Stomach smooth muscle (tissue), 2 donors: ENCODE results near the gene SMIM14.
"Not testable (repeated sequence)": the region's sequence is repeated elsewhere in the genome, so short reads cannot be mapped to it uniquely, and the experiment has no call there.

Experiments used
- H3K27ac ChIP-seq: one replicate; pipeline ENCODE4 v1.7.0; 2013; ENCODE audit warnings: mild to moderate bottlenecking, low read length, inconsistent platforms
- H3K27me3 ChIP-seq, 2 donors: one replicate each; pipeline ENCODE4 v1.7.0; 2013; ENCODE audit warnings: low read length in 2 of 2; ENCODE audit not compliant: insufficient read depth in 2 of 2, control insufficient read depth in 1 of 2
- H3K36me3 ChIP-seq, 2 donors: one replicate each; pipeline ENCODE4 v1.7.0; 2013; ENCODE audit warnings: low read length in 2 of 2; ENCODE audit not compliant: control insufficient read depth in 2 of 2, insufficient read depth in 2 of 2
- H3K4me1 ChIP-seq: one replicate; pipeline ENCODE4 v1.7.0; 2013; ENCODE audit warnings: low read length; ENCODE audit not compliant: control insufficient read depth, insufficient read depth
- H3K4me3 ChIP-seq, 2 donors: one replicate each; pipeline ENCODE4 v1.7.0; 2013; ENCODE audit warnings: low read length in 2 of 2
- H3K9ac ChIP-seq, 2 donors: one replicate each; pipeline ENCODE4 v1.7.0; 2013; ENCODE audit warnings: low read length in 2 of 2, mild to moderate bottlenecking in 1 of 2
- H3K9me3 ChIP-seq, 2 donors: one replicate each; pipeline ENCODE4 v1.7.0; 2013; ENCODE audit warnings: low read length in 2 of 2; ENCODE audit not compliant: control insufficient read depth in 2 of 2
- donor health status: healthy.
- donor health status: Pancreatic carcinoma.

The SMIM14 gene

DNA sequence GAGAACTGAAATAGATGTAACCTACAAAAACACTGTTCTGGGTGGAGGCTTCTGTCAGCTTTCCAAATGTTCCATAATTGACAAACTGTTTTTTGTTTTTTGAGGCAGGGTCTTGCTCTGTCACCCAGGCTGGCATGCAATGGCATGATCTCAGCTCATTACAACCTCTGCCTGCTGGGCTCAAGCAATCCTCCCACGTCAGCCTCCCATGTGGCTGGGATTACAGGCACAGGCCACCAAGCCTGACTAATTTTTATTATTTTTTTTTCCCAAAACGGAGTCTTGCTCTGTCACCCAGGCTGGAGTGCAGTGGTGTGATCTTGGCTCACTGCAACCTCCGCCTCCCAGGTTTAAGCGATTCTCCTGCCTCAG is 136.0 kb downstream of the SMIM14 start:
- H3K4me1 ChIP-seq, H3K4me3 ChIP-seq, H3K9ac ChIP-seq, H3K9me3 ChIP-seq, H3K27ac ChIP-seq, H3K27me3 ChIP-seq: not testable (repeated sequence)
- peaks cover 30 to 37% of the 10 kb centered on the region in 2 donors for H3K36me3 ChIP-seq

DNA sequence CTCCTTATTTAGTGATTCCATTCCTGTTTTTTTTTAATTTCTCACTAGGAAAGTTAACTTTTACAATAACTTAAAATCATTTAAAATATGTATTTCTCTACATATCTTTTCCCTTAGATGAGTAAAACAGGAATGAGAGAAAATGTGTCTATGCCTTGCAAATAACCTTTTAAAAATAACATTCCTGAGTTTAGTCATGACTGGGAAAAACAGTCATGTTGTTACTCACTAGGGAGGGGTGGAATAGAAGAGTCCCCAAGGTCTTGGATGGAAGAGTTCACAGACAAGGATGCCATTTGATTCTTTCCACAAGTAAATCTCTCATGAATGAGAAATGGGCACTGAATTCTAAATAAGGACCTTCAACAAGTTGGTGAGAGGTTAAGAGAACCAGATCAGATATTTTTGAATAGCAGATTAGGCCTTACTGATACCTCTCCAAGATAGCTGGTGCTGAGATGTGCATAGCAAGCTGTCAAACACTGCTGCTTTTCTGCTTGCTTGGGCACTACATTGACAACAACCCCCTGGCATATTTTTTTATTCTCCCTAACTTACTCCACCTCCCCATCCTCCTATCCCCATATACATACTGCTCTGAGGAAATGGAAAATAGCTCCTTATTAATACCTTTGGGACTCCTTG is 136.5 kb downstream of the SMIM14 start:
- Histone ChIP-seq H3K27ac (no peak overlapping the region), H3K36me3 (peaks cover 27 to 34% of the 10 kb centered on the region in 2 donors)

DNA sequence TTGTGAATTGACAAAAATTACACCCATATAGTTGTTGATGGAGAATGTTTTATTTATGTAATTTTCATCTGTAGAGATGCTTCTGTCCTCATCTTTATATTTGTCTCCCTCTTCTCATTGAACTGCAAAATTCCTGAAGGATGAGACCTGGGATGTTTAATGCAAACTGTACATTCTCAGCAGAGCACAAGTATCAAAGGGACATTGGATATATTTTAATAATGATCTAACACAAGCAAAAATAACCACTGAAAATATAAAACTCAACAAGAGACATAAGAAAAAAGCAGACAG is 140.0 kb downstream of the SMIM14 start:
- Histone ChIP-seq H3K36me3 (peaks cover 14 to 17% of the 10 kb centered on the region in 2 donors), H3K4me1 (no peaks in the 10 kb centered on the region)

More for the DNA sequence above, 136.5 kb downstream of the SMIM14 start:
- Histone ChIP-seq H3K27me3 (no peaks in the 10 kb centered on the region), H3K9me3 (no peaks in the 10 kb centered on the region), H3K4me1 (no peaks in the 10 kb centered on the region), H3K4me3 (no peak overlapping the region), H3K9ac (no peak overlapping the region)

GRCh38 chr4:39497909-39498726 is 140.5 kb downstream of the SMIM14 start:
- Histone ChIP-seq H3K9me3 (no peaks in the 10 kb centered on the region), H3K9ac (no peak overlapping the region), H3K27me3 (no peaks in the 10 kb centered on the region), H3K27ac (no peak overlapping the region), H3K4me3 (no peak overlapping the region), H3K36me3 (peaks cover 9 to 12% of the 10 kb centered on the region in 2 donors), H3K4me1 (no peaks in the 10 kb centered on the region)

More for the DNA sequence above, 140.0 kb downstream of the SMIM14 start:
- Histone ChIP-seq H3K27ac (no peak overlapping the region), H3K4me3 (no peak overlapping the region), H3K9ac (no peak overlapping the region), H3K9me3 (no peaks in the 10 kb centered on the region), H3K27me3 (no peaks in the 10 kb centered on the region)
